Caki2 (cell line): Measurements from ENCODE around the gene TNS1. TPM values are rescaled to one million over a fixed set of nuclear protein-coding genes. Genes with fewer than 3 reads are reported as not detected.

Source experiments
- DNase-seq: peaks from one replicate; pipeline ENCODE4 v3.0.0-alpha.2; 2015; ENCODE audit warnings: low read depth
- in situ Hi-C: cut with HindIII; loops from 2 replicates; pipeline ENCODE4 v1.10.0; 2016; ENCODE audit warnings: low sequenced_read_pairs, low pct_unique_long_range_greater_than_20kb, mixed read lengths
- total RNA-seq: library from RNA; depleted of rRNA; stranded (reverse); fragments of >200 nt; shearing (Covaris generic); gene quantifications from 2 replicates; pipeline ENCODE4 v1.2.3, GENCODE V29; 2014; ENCODE audit warnings: low replicate concordance

Gene TNS1
- total RNA-seq, 1 experiment from 2014 or later = 0.68 TPM

GRCh38 chr2:218031261-218031660, 28.5 kb upstream of the TNS1 start:
- in situ Hi-C loops = no loop called here
- DNase-seq = no peak

GRCh38 chr2:218030409-218031195, 27.8 kb upstream of the TNS1 start:
- no peak for DNase-seq
- in situ Hi-C loops = no loop called here

GRCh38 chr2:218029366-218030360, 26.9 kb upstream of the TNS1 start:
- no peak for DNase-seq
- in situ Hi-C loops = no loop called here

- no peak for DNase-seq
- in situ Hi-C loops = no loop called here
Measured at GRCh38 chr2:218028562-218029348, 26.0 kb upstream of the TNS1 start.

GRCh38 chr2:218028189-218028495, 25.3 kb upstream of the TNS1 start:
- in situ Hi-C loops = no loop called here

GRCh38 chr2:218027426-218028188, 24.8 kb upstream of the TNS1 start:
- DNase-seq = no peak
- in situ Hi-C loops = no loop called here

More at GRCh38 chr2:218028189-218028495, 25.3 kb upstream of the TNS1 start:
- no peak for DNase-seq

GRCh38 chr2:218026676-218027425, 24.1 kb upstream of the TNS1 start:
- no peak for DNase-seq
- in situ Hi-C loops = no loop called here

- no peak for DNase-seq
- in situ Hi-C loops = no loop called here
Measured at GRCh38 chr2:218026244-218026643, 23.4 kb upstream of the TNS1 start.

GRCh38 chr2:218024871-218025270, 22.1 kb upstream of the TNS1 start:
- in situ Hi-C loops = no loop called here
- no peak for DNase-seq

GRCh38 chr2:218024336-218024735, 21.5 kb upstream of the TNS1 start:
- in situ Hi-C loops = no loop called here
- no peak for DNase-seq

- DNase-seq = no peak
- in situ Hi-C loops = no loop called here
Measured at GRCh38 chr2:218023636-218024035, 20.8 kb upstream of the TNS1 start.

GRCh38 chr2:218022851-218023530, 20.2 kb upstream of the TNS1 start:
- in situ Hi-C loops = no loop called here
- DNase-seq = no peak

GRCh38 chr2:218022131-218022850, 19.5 kb upstream of the TNS1 start:
- DNase-seq = no peak
- in situ Hi-C loops = no loop called here

- no peak for DNase-seq
- in situ Hi-C loops = no loop called here
Measured at GRCh38 chr2:218021536-218022071, 18.8 kb upstream of the TNS1 start.

GRCh38 chr2:218020966-218021535, 18.3 kb upstream of the TNS1 start:
- no peak for DNase-seq
- in situ Hi-C loops = no loop called here

GRCh38 chr2:218020281-218020680, 17.5 kb upstream of the TNS1 start:
- DNase-seq = no peak
- in situ Hi-C loops = no loop called here
